HG02981 (cell line): Measurements from ENCODE around the gene TNS4.

Experiments used
- ATAC-seq: cut with Tn5 transposase; IDR thresholded peaks from one replicate; pipeline ENCODE4 v1.9.1; 2021; ENCODE audit warnings: mild to moderate bottlenecking, moderate library complexity; ENCODE audit not compliant: unreplicated experiment

The TNS4 gene

GRCh38 chr17:40460604-40460967 is 40.8 kb downstream of the TNS4 start:
- no peak for ATAC-seq

- no peak for ATAC-seq
Measured at GRCh38 chr17:40459636-40460603, 41.5 kb downstream of the TNS4 start.

- no peak for ATAC-seq
Measured at GRCh38 chr17:40458851-40459482, 42.5 kb downstream of the TNS4 start.

- no peak for ATAC-seq
Measured at GRCh38 chr17:40457964-40458791, 43.2 kb downstream of the TNS4 start.

GRCh38 chr17:40457369-40457768 is 44.1 kb downstream of the TNS4 start:
- no peak for ATAC-seq

GRCh38 chr17:40456396-40456951 is 44.9 kb downstream of the TNS4 start:
- no peak for ATAC-seq

GRCh38 chr17:40454613-40454995 is 46.8 kb downstream of the TNS4 start:
- ATAC-seq, result no peak

- ATAC-seq, result no peak
Measured at GRCh38 chr17:40453881-40454612, 47.4 kb downstream of the TNS4 start.

GRCh38 chr17:40452921-40453378 is 48.5 kb downstream of the TNS4 start:
- ATAC-seq, result no peak

- ATAC-seq, result no peak
Measured at GRCh38 chr17:40452216-40452787, 49.1 kb downstream of the TNS4 start.

- no peak for ATAC-seq
Measured at GRCh38 chr17:40451420-40451819, 50.0 kb downstream of the TNS4 start.

- ATAC-seq, result no peak
Measured at GRCh38 chr17:40450175-40450574, 51.2 kb downstream of the TNS4 start.

- no peak for ATAC-seq
Measured at GRCh38 chr17:40448639-40449261, 52.7 kb downstream of the TNS4 start.

- ATAC-seq, result no peak
Measured at GRCh38 chr17:40448213-40448638, 53.2 kb downstream of the TNS4 start.

GRCh38 chr17:40447806-40448205 is 53.6 kb downstream of the TNS4 start:
- ATAC-seq, result no peak

- no peak for ATAC-seq
Measured at GRCh38 chr17:40447148-40447644, 54.2 kb downstream of the TNS4 start.

- no peak for ATAC-seq
Measured at GRCh38 chr17:40445751-40446468, 55.5 kb downstream of the TNS4 start.
